ENCODE data around the gene ADGRE2.

ADGRE2 gene

DNA sequence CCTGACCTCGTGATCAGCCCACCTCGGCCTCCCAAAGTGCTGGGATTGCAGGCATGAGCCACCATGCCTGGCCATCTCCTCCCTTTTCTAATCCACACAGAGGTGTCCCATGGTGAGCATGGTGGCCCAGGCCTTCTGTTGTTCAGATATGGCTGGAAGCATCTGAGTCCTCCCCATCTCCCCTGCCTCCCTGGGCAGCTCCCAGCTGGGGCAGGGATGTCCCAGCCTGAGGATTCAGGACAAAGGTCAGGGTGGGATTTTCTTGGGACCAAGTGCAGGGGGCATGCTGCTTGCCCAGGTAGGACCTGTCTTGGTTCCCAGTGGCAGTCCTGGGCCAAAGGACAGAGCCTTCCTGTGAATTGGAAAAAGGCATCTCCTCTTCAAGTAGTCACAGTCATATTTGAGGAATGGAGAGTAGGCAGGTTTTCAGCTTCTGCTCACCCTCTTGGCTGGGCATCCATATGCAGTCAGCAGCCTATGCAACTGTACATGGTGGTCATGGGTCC is 10.8 kb downstream of the ADGRE2 start:
- TF ChIP-seq, protein P1, sequence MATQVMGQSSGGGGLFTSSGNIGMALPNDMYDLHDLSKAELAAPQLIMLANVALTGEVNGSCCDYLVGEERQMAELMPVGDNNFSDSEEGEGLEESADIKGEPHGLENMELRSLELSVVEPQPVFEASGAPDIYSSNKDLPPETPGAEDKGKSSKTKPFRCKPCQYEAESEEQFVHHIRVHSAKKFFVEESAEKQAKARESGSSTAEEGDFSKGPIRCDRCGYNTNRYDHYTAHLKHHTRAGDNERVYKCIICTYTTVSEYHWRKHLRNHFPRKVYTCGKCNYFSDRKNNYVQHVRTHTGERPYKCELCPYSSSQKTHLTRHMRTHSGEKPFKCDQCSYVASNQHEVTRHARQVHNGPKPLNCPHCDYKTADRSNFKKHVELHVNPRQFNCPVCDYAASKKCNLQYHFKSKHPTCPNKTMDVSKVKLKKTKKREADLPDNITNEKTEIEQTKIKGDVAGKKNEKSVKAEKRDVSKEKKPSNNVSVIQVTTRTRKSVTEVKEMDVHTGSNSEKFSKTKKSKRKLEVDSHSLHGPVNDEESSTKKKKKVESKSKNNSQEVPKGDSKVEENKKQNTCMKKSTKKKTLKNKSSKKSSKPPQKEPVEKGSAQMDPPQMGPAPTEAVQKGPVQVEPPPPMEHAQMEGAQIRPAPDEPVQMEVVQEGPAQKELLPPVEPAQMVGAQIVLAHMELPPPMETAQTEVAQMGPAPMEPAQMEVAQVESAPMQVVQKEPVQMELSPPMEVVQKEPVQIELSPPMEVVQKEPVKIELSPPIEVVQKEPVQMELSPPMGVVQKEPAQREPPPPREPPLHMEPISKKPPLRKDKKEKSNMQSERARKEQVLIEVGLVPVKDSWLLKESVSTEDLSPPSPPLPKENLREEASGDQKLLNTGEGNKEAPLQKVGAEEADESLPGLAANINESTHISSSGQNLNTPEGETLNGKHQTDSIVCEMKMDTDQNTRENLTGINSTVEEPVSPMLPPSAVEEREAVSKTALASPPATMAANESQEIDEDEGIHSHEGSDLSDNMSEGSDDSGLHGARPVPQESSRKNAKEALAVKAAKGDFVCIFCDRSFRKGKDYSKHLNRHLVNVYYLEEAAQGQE (IDR thresholded peaks at IDR 0.05; ENCODE audit: insufficient read depth in 1 of 2, low read depth in 2 of 2, low read length in 2 of 2), result no peak
- TF ChIP-seq TAF1 (IDR thresholded peaks at IDR 0.05; ENCODE audit: borderline replicate concordance, insufficient read depth, low read length) (no peak), FOXP2 (optimal IDR thresholded peaks at IDR 0.05; ENCODE audit: borderline replicate concordance, extremely low read depth, extremely low read length, insufficient read depth) (no peak), SIN3A (IDR thresholded peaks at IDR 0.05; ENCODE audit: borderline replicate concordance, insufficient read depth, low read length) (no peak), POLR2AphosphoS5 (IDR thresholded peaks at IDR 0.05; ENCODE audit: low read depth, low read length) (no peak)

DNA sequence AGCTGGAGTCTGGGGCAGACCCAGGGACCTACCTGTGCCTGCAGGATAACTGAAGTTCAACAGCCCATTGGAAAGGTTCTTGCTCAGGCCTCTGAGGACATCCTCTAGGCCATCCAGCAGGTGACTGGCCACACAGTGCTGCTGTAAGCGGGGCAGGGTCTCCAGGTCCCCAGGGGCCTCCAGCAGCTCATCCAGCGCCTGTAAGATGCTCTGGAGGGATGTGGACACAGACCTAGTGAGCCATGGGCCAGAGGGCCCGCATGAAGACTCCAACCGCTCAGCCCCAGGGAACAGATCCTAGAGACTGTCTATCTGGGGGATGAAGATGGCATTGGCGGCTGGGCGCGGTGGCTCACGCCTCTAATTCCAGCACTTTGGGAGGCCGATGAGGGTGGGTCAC is 14.0 kb downstream of the ADGRE2 start:
- TF ChIP-seq TAF1 (IDR thresholded peaks at IDR 0.05; ENCODE audit: borderline replicate concordance, insufficient read depth, low read length), result no peak
- TF ChIP-seq FOXP2 (optimal IDR thresholded peaks at IDR 0.05; ENCODE audit: borderline replicate concordance, extremely low read depth, extremely low read length, insufficient read depth), result no peak
- TF ChIP-seq SIN3A (IDR thresholded peaks at IDR 0.05; ENCODE audit: borderline replicate concordance, insufficient read depth, low read length), result no peak
- TF ChIP-seq, protein P1 (IDR thresholded peaks at IDR 0.05; ENCODE audit: insufficient read depth in 1 of 2, low read depth in 2 of 2, low read length in 2 of 2), result no peak
- TF ChIP-seq POLR2AphosphoS5 (IDR thresholded peaks at IDR 0.05; ENCODE audit: low read depth, low read length), result no peak

DNA sequence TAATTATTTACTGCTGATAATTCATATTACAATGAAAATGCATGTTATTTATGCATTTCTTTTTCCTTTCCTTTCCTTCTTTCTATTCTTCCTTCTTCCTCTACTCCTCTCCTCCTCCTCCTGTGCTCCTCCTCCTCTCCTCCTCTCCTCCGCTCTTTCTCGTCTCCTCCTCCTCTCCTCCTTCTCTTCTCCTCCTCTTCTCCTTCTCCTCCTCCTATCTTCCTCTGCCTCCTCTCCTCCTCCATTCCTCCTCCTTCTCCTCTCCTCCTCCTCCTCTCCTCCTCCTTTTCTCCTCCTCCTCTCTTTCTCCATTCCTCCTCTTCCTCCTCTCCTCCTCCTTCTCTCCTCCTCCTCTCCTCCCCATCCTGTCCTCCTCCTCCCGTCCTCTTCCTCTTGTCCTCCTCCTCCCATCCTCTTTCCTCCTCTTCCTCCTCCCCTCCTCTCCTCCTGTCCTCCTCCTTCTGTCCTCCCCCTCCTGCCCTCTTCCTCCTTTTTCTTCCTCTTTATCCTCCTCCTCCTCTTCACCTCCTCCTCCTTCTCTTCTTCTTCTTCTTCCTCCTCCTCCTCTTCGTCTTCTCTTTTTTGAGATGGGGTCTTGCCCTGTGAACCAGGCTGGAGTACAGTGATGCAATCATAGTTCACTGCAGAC is 14.7 kb downstream of the ADGRE2 start:
- TF ChIP-seq SIN3A (IDR thresholded peaks at IDR 0.05; ENCODE audit: borderline replicate concordance, insufficient read depth, low read length), result no peak
- TF ChIP-seq POLR2AphosphoS5 (IDR thresholded peaks at IDR 0.05; ENCODE audit: low read depth, low read length), result no peak
- TF ChIP-seq FOXP2 (optimal IDR thresholded peaks at IDR 0.05; ENCODE audit: borderline replicate concordance, extremely low read depth, extremely low read length, insufficient read depth), result no peak
- no peak for TF ChIP-seq TAF1 (IDR thresholded peaks at IDR 0.05; ENCODE audit: borderline replicate concordance, insufficient read depth, low read length)
- TF ChIP-seq, protein P1 (IDR thresholded peaks at IDR 0.05; ENCODE audit: insufficient read depth in 1 of 2, low read depth in 2 of 2, low read length in 2 of 2), result no peak

DNA sequence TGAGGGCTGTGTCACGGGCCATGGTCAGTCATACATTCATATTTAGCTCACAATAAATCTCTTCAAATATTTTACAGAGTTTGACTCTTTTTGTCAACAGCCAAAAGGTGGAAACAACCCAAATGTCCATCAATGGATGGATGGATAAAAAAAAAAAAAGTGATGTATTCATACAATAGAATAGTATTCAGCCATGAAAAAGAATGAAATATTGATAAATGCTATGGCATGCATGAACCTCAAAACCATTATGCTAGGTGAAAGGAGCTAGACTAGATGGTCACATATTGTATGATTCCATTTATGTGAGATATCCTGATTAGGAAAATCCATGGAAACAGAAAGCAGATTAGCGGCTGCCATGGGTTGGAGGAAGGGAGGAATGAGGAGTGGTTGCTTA is 16.2 kb downstream of the ADGRE2 start:
- TF ChIP-seq, protein P1 (IDR thresholded peaks at IDR 0.05; ENCODE audit: insufficient read depth in 1 of 2, low read depth in 2 of 2, low read length in 2 of 2), result no peak
- TF ChIP-seq TAF1 (IDR thresholded peaks at IDR 0.05; ENCODE audit: borderline replicate concordance, insufficient read depth, low read length), result no peak
- no peak for TF ChIP-seq FOXP2 (optimal IDR thresholded peaks at IDR 0.05; ENCODE audit: borderline replicate concordance, extremely low read depth, extremely low read length, insufficient read depth)
- no peak for TF ChIP-seq SIN3A (IDR thresholded peaks at IDR 0.05; ENCODE audit: borderline replicate concordance, insufficient read depth, low read length)
- no peak for TF ChIP-seq POLR2AphosphoS5 (IDR thresholded peaks at IDR 0.05; ENCODE audit: low read depth, low read length)
